Thoracic aorta (tissue), 2 donors: ENCODE measurements around the gene CDC14C. TPM values are rescaled to one million over a fixed set of nuclear protein-coding genes. Genes with fewer than 3 reads are reported as not detected.

Experiments
- ATAC-seq: fragments of 150-250 bp; one replicate; pipeline ENCODE4 v1.8.0; 2017; ENCODE audit warnings: low read depth; ENCODE audit not compliant: insufficient number of reproducible peaks, low FRiP score
- DNase-seq: peaks from one replicate; pipeline ENCODE4 v3.0.0-alpha.2; 2020; ENCODE audit warnings: low spot score
- H3K27ac ChIP-seq, 2 donors: fragments of 200-600 bp; sonication (generic); 1 replicate in 1 of 2; 2 replicates in 1 of 2; pipeline ENCODE4 v1.5.1; 2016; ENCODE audit warnings: mild to moderate bottlenecking in 2 of 2, moderate library complexity in 2 of 2
- H3K27me3 ChIP-seq: fragments of 200-600 bp; sonication (generic); replicated peaks from 2 replicates; pipeline ENCODE4 v1.6.0; 2016; ENCODE audit warnings: mild to moderate bottlenecking; ENCODE audit not compliant: insufficient read depth
- H3K36me3 ChIP-seq: fragments of 200-600 bp; sonication (generic); one replicate; pipeline ENCODE4 v1.5.1; 2016
- H3K4me1 ChIP-seq, 2 donors: fragments of 200-600 bp; sonication (generic); 1 replicate in 1 of 2; 2 replicates in 1 of 2; pipeline versions ENCODE4 v1.5.1 to v1.6.0; 2016; ENCODE audit warnings: low read depth in 2 of 2, mild to moderate bottlenecking in 1 of 2; ENCODE audit not compliant: control insufficient read depth in 1 of 2
- H3K4me3 ChIP-seq: fragments of 200-600 bp; sonication (generic); 2 replicates; pipeline ENCODE4 v1.5.1; 2016; ENCODE audit warnings: mild to moderate bottlenecking
- H3K9me3 ChIP-seq: fragments of 200-600 bp; sonication (generic); 2 replicates; pipeline ENCODE4 v1.5.1; 2016
- total RNA-seq, 2 donors: library from RNA; depleted of rRNA; stranded (reverse); fragments of >200 nt; gene quantifications; one replicate each; pipeline versions ENCODE4 v1.1.0 to v1.2.3, GENCODE V29; 2016
- TF ChIP-seq, protein P1 (sequence below): fragments of 200-600 bp; sonication (generic); IDR thresholded peaks from one replicate; pipeline ENCODE4 v1.5.1; 2019; ENCODE audit warnings: antibody characterized with exemption

Gene CDC14C
- total RNA-seq, 2 donors from 2014 or later: not detected

DNA sequence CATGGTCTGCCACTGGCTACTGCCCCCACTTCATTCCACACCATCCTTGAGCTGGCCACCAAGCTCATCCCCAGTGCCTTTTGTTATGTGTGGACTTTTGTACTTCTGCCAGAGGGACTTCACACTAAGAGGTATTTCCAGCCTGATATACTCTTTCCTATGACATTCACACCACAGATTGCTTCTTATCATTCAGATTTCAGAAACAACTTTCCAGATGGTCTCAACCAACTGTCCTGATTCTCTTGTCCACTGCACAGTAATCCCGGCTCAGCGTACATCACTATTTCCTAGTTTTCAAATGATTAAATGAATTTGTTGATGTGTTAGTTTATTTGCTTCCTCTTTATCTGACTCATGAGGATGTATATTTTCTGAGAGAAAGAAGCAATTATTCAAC, 7.1 kb downstream of the CDC14C start:
- no peaks in the 10 kb centered on the region for H3K9me3 ChIP-seq
- DNase-seq (no peak), ATAC-seq (no peak)
- no peaks in the 10 kb centered on the region for H3K36me3 ChIP-seq
- no peak overlapping the region for H3K4me3 ChIP-seq
- TF ChIP-seq, protein P1, sequence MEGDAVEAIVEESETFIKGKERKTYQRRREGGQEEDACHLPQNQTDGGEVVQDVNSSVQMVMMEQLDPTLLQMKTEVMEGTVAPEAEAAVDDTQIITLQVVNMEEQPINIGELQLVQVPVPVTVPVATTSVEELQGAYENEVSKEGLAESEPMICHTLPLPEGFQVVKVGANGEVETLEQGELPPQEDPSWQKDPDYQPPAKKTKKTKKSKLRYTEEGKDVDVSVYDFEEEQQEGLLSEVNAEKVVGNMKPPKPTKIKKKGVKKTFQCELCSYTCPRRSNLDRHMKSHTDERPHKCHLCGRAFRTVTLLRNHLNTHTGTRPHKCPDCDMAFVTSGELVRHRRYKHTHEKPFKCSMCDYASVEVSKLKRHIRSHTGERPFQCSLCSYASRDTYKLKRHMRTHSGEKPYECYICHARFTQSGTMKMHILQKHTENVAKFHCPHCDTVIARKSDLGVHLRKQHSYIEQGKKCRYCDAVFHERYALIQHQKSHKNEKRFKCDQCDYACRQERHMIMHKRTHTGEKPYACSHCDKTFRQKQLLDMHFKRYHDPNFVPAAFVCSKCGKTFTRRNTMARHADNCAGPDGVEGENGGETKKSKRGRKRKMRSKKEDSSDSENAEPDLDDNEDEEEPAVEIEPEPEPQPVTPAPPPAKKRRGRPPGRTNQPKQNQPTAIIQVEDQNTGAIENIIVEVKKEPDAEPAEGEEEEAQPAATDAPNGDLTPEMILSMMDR: no peak
- no peaks in the 10 kb centered on the region for H3K4me1 ChIP-seq
- H3K27ac ChIP-seq: no peak overlapping the region
- H3K27me3 ChIP-seq: no peaks in the 10 kb centered on the region

DNA sequence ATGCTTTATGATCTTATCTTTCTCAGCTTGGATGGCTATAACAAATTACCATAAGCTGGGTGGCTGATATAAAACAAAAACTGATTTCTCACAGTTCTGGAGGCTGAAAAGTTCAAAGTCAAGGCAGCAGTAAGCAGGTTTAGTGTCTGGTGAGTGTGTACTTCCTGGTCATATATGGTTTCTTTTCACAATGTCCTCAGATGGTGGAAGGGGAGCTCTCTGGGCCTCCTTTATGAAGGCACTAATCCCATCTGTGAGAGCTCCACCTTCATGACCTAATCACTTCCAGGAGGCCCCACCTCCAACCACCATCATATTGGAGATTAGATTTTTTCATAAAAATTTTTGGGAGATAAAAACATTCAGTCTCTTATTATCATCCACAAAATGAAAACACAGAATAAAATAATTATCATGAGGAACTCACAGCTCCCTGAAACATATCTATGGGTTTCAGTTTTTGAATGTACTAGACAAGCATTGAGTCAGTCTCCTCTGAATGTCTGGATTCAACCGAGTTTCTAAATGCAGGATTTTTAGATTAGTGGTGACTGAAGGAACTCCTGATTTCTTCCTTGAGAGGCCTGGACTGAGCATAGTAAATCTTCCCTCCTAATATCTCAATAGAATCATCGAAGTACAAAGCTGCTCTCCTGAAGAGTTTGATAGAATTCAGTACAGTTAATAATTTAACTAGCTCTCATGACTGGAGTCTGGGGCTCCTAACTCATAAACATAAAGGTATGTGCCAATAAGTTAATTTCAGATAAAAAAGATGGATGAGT, 8.0 kb downstream of the CDC14C start:
- no peaks in the 10 kb centered on the region for H3K9me3 ChIP-seq
- TF ChIP-seq, protein P1: no peak
- no peaks in the 10 kb centered on the region for H3K4me1 ChIP-seq
- ATAC-seq: no peak
- H3K4me3 ChIP-seq: no peak overlapping the region
- no peaks in the 10 kb centered on the region for H3K27me3 ChIP-seq
- no peak overlapping the region for H3K27ac ChIP-seq
- no peak for DNase-seq
- H3K36me3 ChIP-seq: no peaks in the 10 kb centered on the region

DNA sequence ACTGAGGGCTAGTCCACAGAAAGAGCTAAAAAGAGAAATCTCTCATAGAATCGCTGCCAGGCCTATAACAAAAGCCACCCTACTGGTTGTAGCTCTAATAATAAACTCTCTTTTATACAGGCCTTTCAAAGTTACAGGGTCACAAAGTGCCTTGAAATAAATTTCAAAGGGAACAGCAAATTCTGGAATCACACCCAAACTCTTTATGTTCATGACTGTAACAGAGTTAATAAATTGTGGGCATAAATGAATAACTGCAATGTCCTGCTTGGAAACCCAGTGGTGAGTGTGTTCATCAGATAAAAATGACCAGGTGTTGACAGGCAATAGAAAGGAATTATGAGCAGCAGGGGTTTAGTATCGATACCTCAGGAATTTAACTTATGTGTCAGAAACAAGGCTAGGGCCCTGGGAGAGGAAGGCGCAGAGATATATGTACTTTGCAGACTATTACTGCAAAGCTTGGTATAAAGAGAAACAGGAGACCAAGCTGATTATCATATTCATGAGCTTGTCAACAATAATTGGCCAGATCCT, 9.3 kb downstream of the CDC14C start:
- Histone ChIP-seq H3K9me3 (no peaks in the 10 kb centered on the region), H3K27me3 (no peaks in the 10 kb centered on the region), H3K36me3 (no peaks in the 10 kb centered on the region), H3K27ac (no peak overlapping the region), H3K4me1 (no peaks in the 10 kb centered on the region), H3K4me3 (no peak overlapping the region)
- TF ChIP-seq, protein P1: no peak
- no peak for DNase-seq
- no peak for ATAC-seq

DNA sequence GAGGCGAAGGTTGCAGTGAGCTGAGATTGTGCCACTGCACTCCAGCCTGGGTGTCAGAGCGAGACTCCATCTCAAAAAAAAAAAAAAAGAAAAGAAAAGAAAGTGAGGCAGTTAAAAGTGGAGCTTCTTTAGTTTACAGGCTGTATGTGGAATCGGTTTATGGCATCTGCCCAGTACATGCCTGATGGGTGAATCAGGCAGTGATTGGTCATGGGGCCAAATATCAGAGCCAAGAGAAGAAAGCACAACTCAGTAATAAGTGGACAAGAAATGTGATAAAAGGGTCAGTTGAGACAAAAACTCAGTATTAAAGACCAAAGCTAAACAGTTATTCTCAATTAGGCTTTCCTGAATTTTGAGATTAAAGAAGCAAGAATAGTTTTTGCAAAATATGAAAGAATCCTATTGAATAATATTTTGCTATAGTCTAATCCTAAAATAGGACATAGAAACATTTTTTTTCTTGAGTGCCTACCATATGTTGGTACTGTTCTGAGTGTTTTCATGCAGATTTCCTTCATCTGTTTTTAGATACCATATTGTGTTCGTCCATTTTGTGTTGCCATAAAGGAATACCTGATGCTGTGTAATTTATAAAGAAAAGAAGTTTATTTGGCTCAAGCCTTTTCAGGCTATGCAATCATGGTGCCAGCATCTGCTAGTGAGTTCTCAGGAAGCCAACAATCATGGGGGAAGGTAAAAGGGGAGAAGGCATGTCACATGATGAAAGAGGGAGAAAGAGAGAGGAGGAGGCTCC, 14.4 kb downstream of the CDC14C start:
- DNase-seq: no peak

More for the DNA sequence above, 14.4 kb downstream of the CDC14C start:
- ATAC-seq: no peak
- no peak overlapping the region for H3K4me3 ChIP-seq
- no peaks in the 10 kb centered on the region for H3K9me3 ChIP-seq
- no peaks in the 10 kb centered on the region for H3K36me3 ChIP-seq
- no peaks in the 10 kb centered on the region for H3K27me3 ChIP-seq
- H3K4me1 ChIP-seq: no peaks in the 10 kb centered on the region
- H3K27ac ChIP-seq: no peak overlapping the region
- TF ChIP-seq, protein P1: no peak
